Stimulated activated CD4-positive, alpha-beta T cell treated with anti-CD3 and anti-CD28 coated beads, Interleukin-12 subunit alpha, Interleukin-12 subunit beta, amount 100 ng/mL, for 4 hours (primary cell): ENCODE data around the gene RNF34.

Experiments
- DNase-seq: peaks from one replicate; pipeline ENCODE4 v3.0.0-alpha.2; 2020

The RNF34 gene

GRCh38 chr12:121441555-121441954 lies 41.6 kb downstream of the RNF34 start:
- no peak for DNase-seq

DNA sequence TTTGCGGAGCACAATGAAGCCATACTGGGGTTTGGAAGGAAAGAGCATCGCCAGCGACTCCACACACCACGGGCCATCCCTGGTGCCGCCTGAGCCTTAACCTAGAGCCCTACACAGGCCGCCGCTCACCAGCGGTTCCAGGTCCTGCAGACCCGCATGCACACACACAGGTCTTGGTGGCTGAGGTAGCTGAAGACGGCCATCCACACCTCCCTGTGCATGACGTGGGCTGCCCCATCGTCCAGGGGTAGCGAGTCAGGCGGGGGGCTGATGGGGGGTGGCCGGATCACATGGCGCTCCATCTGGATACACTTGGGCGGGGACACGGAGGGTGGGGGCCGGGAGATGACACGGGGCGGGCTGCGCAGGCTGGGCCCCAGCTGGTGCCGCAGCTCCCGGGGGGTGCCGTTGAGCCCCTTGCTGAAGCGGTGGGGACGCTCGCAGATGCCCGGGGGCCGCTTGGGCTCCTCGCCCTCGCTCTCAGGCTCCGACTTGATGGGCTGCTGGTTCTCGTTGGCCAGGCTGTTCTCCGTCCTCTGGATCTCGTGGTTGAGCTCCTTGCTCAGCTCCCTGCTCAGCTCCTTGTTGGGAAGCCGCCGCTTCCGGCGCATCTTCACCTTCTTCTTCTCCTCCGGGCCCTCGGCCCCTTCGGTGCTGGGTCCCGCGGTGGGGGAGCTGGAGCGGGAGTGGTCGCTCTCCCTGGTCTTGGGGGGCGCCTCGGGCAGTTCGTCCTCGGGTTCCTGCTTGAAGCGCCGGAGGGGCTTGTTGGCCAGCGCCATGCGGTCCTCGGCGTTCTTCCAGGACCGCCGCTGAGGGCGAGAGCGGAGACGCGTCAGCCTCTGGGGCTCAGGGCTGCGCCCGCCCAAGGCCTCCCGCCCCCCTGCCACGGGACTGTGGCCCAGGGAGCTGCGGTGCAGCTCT lies 42.4 kb downstream of the RNF34 start:
- DNase-seq, result no peak

GRCh38 chr12:121443193-121443870 lies 43.4 kb downstream of the RNF34 start:
- DNase-seq, result peak; percentile 69

GRCh38 chr12:121443911-121444841 lies 44.3 kb downstream of the RNF34 start:
- DNase-seq, result no peak

DNA sequence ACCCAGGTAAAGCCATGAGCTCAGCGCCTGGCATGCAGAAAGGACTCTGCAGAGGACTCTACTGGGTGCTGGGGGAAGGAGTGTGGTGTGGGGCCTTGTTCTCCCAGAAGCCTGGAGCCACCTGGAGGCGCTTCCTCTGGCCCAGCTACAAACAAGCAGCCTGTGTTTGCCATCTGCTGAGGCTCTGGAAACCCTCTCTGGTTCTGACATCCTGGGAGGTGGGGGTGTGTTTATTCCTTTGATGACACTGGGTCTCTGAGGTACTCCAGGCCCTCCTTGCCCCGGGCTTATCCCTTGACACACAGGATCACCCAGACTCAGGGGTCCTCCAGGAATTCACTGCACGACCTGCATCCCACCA lies 44.9 kb downstream of the RNF34 start:
- DNase-seq, result no peak

- no peak for DNase-seq
Observed at GRCh38 chr12:121446750-121447149, 46.8 kb downstream of the RNF34 start.

DNA sequence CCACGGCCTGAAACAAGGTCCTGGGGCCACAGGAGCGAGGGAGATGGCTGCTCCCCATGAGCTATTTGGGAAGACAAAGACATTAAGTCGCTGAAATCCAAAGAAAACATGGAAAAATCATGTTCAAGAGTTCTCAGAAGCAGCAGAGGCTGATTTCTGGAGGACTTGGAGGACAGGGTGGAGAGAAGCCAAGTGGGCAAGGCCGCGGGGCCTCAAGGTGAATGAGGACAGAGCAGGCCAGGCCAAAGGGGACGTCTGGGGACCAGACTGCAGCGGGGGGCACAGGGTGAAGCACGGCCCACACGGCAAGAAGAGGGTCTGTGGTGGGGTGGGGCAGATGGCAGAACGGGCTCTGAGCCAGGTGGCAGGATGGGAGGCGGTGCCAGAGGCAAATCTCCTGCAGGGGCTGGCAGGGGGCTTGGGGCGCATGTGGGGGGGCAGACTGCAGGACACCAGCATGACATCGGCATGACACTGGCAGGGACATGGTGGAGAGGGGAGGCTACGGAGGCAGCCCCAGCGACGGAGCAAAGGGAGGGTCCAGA lies 48.9 kb downstream of the RNF34 start:
- no peak for DNase-seq

DNA sequence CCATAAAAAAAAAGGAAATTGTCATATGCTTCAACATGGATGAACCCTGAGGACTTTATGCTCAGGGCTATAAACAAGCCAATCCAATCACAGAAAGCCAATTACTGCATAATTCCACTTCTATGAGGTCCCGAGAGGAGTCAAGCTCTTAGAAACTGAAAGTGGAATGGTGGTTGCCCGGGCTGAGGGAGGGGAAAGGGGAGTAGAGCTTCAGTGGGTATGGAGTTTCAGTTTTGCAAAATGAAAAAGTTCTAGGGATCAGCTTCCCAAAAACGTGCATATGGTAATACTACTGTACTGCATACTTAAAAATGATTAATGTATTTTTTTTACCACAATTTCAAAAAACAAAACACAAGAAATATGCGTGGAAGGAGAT lies 52.0 kb downstream of the RNF34 start:
- no peak for DNase-seq

- no peak for DNase-seq
Observed at GRCh38 chr12:121452340-121452984, 52.5 kb downstream of the RNF34 start.

DNA sequence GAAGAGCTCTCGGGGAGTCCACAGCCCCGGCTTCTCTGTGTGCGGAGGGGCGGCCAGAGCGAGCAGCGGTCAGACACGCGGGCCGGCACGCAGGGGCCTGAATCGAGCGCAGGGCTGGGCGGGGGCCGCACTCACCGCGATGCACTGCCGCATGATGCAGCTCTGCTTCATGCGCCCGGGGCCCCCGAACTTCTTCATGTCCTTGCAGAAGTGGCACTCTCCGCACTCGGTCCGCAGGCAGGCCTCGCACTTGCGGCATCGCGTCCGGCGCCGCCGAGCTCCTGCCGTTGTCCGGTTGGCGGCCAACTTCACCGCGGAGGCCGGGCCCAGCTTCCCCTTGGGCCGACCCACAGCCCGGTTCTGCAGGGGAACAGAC lies 53.1 kb downstream of the RNF34 start:
- no peak for DNase-seq

GRCh38 chr12:121453629-121454028 lies 53.7 kb downstream of the RNF34 start:
- DNase-seq, result no peak

- no peak for DNase-seq
Observed at GRCh38 chr12:121454921-121455320, 55.0 kb downstream of the RNF34 start.

- no peak for DNase-seq
Observed at GRCh38 chr12:121455766-121456420, 56.0 kb downstream of the RNF34 start.

GRCh38 chr12:121456551-121456950 lies 56.6 kb downstream of the RNF34 start:
- DNase-seq, result no peak

DNA sequence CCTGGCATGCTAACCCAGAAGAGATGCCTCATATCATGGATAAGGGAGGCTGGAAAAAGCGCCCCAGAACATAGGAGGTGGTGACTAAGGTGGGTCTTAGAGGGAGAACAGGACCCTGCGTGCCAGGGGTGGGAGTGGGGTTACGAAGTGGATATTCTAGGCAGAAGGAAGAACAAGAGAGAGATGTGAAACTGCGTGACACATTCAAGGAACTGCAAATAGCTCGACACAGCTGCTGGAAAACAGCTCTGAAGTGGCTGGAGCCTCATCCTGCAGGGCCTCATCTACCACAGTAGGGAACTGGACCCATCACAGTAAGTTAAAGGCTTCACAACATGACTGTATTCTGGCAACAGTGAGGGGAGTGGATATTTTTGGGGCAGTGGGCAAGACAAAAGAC lies 61.1 kb downstream of the RNF34 start:
- DNase-seq, result no peak

DNA sequence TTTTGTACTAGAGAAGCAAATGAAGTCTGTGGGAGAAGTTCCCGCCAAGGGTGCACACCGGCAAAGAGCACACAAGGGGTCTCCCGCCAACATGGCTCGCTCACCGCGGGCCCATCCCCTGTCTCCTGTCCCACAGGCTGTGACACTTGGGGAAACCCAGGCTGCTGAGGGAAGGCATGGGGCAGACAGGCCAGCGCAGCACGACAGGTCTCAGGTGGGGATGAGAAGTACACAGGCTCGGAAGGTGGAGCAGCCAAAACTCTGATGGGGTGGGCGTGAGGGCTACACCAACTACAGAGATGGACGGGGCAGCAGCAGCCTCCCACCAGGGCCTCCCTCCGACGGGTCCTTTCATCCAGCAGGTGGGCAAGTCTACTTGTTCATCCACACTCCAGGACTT lies 64.4 kb downstream of the RNF34 start:
- no peak for DNase-seq

DNA sequence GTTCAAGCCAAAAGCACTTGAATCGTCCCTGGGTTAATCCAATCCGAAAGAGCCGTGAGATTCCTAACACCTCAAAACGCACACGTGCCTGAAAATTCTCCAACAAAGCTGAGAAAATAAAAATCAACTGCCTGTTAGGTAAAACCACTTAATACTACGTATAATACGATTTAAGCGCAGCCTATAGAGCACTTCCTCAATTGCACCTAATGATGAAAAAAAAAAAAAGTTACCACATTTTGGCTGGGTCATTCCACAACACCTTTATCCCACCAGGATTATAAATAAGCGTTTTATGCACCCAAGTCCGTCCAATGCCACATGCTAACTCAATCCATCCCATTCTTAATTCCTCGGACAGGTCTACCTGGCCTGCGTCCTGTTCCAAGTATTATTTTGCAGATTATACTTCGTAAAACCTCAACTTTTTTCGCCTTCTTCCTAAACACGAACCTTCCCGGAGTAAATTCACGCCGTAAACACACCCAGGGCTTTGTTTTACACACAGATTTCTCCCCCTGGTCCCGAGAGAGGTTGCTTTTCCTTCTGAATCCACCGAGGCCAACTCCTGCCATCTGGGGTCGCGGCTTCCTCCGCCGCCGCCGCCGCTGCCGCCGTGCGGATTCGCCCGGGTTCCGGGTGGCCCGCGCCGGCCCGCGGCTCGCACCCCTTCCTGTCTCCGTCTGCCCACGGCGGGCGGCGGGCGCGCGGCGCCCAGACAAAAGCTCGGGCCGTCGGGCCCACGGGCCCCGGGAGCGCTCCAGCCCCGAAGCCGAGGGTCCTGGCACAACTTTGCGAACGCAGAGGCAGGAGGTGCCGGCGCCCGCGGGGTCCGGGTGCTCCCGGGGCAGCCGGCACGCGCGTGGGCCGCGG lies 66.2 kb downstream of the RNF34 start:
- peak; percentile 44 for DNase-seq

DNA sequence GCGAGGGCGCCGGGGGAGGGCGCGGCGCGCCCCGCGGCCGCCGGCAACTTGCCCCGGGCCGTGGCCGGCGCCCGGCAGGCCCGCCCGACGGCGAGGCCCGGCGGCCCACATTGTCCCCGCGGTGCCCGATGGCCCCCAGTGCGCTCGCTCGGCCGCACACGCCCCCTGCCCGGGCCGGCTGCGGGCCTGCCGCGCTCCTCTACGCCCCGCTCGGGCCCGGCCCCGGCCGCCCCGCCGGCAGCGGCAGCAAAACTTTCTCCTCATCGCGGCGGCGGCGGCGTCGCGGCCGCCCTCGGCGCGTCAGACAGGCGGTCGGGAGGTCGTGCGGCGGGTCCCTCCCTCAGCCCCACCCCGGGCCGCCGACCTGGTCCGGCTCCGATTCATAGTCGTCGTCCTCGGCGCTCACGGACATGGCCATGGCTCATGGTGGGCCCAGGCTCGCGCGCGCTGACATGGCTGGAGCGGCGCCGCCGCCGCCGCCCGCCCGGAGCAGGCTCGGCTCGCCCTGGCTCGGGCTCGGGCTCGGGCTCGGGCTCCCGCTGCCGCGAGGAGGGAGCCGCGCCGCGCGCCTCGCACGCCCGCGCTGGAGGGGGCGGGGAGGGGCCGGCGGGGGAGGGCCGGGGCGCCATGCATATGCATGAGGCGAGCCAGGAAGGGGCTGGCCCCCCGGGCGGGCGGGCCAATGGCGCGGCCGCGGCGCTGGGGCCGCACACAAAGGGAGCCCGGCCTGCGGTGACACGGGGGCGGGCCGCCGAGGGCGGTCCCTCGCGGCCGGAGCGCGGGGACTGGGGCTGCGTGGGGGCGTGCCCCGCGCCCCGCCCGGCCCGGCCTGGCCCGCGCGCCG lies 67.1 kb downstream of the RNF34 start:
- peak; percentile 85 for DNase-seq

DNA sequence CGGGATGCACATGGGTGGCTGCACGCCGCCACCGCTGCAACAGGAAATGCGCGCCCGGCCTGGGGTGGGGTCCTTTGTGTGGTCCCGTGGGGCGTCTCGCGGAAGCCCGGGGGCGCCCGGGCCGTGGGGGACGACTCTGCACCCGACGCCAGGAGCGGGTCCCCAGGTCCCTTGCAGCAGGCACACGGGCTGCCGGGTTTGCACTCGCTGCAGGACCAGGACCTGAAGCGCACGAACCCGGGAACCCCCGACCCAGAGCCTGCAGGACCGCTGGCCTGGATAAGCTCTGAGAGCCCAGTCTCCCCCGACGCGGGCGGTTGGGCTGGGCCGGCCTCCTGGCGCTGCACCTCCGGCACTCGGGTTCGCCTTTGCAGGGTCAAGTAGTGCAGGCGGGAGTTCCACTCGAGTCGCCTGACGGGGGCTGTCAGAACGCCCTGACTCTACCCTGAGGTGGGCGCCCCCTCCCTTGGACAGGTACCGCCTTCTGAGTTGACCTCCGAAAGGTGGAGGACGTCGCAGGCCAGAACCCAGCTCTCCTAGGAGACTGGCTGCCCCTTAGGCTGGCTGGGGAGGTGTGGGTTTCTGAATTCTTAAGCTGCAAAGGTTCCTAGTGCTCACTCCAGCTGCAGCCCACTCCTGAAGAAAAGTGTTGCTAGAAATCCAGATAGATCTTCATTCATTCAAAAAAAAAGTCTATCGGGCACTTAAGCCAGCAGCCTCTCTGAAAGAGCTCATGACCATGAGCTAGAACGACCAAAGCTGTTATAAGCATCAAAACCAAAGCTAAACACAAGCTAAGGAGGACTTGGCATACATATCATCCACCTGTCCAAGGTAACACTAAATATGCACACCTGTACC lies 68.0 kb downstream of the RNF34 start:
- peak; percentile 10 for DNase-seq
